ENCODE results near the gene FLT4.

DNA sequence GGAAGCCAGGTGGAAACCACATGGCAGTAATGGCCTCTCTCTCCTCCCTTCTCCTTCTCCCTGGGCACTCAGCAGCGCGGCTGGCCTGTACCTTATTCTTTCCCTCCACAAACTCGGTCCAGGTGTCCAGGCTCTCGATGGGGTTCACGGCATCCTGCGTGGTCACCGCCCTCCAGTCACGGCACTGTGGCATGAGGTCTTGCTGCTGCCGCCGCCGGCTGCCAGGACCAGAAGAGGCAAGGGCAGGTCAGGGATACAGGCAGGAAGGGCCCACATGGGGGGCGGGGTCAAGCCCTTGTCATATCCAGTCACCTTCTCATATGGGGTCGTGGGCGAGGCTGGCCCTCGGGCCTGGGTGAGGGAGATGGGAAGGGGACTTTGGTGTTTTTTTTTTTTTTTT, 25.6 kb downstream of the FLT4 start:
- TF ChIP-seq POLR2AphosphoS5 (IDR thresholded peaks at IDR 0.05) (no peak), POLR2A (IDR thresholded peaks at IDR 0.05) (no peak), EP300 (IDR thresholded peaks at IDR 0.05) (no peak)
- TF ChIP-seq, protein P1, sequence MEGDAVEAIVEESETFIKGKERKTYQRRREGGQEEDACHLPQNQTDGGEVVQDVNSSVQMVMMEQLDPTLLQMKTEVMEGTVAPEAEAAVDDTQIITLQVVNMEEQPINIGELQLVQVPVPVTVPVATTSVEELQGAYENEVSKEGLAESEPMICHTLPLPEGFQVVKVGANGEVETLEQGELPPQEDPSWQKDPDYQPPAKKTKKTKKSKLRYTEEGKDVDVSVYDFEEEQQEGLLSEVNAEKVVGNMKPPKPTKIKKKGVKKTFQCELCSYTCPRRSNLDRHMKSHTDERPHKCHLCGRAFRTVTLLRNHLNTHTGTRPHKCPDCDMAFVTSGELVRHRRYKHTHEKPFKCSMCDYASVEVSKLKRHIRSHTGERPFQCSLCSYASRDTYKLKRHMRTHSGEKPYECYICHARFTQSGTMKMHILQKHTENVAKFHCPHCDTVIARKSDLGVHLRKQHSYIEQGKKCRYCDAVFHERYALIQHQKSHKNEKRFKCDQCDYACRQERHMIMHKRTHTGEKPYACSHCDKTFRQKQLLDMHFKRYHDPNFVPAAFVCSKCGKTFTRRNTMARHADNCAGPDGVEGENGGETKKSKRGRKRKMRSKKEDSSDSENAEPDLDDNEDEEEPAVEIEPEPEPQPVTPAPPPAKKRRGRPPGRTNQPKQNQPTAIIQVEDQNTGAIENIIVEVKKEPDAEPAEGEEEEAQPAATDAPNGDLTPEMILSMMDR (IDR thresholded peaks at IDR 0.05), result no peak
